HG03558 (cell line): ENCODE measurements around the gene PCDHGB5.
"Not testable (repeated sequence)": the region's sequence is repeated elsewhere in the genome, so short reads cannot be mapped to it uniquely, and the experiment has no call there.

Experiments
- ATAC-seq: cut with Tn5 transposase; IDR thresholded peaks from one replicate; pipeline ENCODE4 v1.9.1; 2021; ENCODE audit warnings: moderate number of reproducible peaks; ENCODE audit not compliant: unreplicated experiment; ENCODE audit errors: extremely low read depth

The PCDHGB5 gene

DNA sequence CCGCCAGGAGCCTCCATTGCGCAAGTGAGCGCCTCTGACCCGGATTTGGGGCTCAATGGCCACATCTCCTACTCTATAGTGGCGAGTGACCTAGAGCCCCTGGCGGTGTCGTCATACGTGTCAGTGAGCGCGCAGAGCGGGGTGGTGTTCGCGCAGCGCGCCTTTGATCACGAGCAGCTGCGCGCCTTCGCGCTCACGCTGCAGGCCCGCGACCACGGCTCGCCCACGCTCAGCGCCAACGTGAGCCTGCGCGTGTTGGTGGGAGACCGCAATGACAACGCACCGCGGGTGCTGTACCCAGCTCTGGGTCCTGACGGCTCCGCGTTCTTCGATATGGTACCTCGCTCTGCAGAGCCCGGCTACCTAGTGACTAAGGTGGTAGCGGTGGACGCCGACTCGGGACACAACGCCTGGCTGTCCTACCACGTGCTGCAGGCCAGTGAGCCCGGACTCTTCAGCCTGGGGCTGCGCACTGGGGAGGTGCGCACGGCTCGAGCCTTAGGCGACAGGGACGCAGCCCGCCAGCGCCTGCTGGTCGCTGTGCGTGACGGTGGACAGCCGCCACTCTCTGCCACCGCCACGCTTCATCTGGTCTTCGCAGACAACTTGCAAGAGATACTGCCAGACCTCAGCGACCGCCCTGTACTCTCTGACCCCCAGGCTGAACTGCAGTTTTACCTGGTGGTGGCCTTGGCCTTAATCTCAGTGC is 12.0 kb downstream of the PCDHGB5 start:
- no peak for ATAC-seq

DNA sequence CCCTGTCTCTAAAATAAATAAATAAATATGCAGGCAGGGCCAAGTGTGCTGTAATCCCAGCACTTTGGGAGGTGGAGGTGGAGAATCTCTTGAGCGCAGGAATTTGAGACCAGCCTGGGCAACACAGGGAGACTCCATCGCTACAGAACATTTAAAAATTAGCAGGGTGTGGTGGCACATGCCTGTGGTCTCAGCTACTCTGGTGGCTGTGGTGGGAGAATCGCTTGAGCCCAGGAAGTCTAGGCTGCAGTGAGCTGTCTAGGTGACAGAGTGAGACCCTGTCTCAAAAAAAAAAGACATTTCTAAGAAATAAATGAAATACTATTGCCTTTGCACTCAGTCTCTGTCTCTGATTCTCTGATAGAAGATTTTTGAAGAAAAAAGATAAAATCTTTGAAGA is 13.8 kb downstream of the PCDHGB5 start:
- ATAC-seq = no peak

DNA sequence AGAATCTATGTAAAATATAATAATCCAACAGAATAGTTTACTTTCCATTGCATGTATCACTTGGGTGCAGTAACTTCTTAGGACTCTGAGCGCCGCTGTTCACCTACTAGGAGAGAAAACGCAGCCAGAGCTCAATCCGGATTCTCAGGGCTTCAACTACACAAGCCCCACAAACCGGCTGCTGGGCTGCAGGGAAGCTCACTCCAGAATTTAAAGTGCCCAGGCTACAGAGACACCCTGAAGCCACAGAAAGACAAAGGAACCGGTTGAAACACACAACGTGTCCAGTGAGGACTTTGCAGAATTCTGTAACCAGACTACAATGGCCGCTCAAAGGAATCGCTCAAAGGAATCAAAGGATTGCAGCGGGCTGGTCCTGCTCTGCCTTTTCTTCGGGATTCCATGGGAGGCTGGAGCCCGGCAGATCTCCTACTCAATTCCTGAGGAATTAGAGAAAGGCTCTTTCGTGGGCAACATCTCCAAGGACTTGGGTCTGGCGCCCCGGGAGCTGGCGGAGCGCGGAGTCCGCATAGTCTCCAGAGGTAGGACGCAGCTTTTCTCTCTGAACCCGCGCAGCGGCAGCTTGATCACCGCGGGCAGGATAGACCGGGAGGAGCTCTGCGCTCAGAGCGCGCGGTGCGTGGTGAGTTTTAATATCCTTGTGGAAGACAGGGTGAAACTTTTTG is 15.2 kb downstream of the PCDHGB5 start, which contains the start of gene PCDHGA10:
TSS of gene PCDHGA10 (plus strand) at position 134 of the 686 bp plus-strand sequence. CDS start at position 323, 189 bp downstream.
- peak; percentile 62 for ATAC-seq

DNA sequence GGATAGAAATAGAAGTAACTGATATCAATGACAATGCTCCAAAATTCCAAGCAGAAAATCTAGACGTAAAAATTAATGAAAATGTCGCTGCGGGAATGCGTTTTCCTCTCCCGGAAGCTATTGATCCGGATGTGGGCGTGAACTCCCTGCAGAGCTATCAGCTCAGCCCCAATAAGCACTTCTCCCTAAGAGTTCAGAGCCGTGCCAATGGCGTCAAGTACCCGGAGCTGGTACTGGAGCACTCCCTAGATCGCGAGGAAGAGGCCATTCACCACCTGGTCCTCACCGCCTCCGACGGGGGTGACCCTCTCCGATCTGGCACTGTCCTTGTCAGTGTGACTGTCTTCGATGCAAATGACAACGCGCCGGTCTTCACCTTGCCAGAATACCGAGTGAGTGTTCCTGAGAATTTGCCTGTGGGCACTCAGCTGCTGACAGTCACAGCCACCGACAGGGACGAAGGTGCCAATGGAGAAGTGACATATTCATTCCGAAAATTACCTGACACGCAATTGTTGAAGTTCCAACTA is 15.9 kb downstream of the PCDHGB5 start:
- ATAC-seq = no peak

DNA sequence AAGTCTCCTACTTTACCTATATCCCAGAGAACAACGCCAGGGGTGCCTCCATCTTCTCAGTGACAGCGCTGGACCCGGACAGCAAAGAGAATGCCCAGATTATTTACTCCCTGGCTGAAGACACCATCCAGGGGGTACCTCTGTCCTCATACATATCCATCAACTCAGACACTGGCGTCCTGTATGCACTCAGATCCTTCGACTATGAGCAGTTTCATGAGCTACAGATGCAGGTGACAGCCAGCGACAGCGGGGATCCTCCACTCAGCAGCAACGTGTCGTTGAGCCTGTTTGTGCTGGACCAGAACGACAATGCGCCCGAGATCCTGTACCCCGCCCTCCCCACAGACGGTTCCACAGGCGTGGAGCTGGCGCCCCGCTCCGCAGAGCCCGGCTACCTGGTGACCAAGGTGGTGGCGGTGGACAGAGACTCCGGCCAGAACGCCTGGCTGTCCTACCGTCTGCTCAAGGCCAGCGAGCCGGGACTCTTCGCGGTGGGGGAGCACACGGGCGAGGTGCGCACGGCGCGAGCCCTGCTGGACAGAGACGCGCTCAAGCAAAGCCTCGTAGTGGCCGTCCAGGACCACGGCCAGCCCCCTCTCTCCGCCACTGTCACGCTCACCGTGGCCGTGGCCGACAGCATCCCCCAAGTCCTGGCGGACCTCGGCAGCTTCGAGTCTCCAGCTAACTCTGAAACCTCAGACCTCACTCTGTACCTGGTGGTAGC is 17.0 kb downstream of the PCDHGB5 start:
- ATAC-seq = not testable (repeated sequence)

DNA sequence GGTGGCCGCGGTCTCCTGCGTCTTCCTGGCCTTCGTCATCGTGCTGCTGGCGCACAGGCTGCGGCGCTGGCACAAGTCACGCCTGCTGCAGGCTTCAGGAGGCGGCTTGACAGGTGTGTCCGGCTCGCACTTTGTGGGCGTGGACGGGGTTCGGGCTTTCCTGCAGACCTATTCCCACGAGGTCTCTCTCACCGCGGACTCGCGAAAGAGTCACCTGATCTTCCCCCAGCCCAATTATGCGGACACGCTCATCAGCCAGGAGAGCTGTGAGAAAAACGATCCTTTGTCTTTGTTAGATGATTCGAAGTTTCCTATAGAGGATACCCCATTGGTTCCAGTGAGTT is 17.5 kb downstream of the PCDHGB5 start:
- ATAC-seq = not testable (repeated sequence)

DNA sequence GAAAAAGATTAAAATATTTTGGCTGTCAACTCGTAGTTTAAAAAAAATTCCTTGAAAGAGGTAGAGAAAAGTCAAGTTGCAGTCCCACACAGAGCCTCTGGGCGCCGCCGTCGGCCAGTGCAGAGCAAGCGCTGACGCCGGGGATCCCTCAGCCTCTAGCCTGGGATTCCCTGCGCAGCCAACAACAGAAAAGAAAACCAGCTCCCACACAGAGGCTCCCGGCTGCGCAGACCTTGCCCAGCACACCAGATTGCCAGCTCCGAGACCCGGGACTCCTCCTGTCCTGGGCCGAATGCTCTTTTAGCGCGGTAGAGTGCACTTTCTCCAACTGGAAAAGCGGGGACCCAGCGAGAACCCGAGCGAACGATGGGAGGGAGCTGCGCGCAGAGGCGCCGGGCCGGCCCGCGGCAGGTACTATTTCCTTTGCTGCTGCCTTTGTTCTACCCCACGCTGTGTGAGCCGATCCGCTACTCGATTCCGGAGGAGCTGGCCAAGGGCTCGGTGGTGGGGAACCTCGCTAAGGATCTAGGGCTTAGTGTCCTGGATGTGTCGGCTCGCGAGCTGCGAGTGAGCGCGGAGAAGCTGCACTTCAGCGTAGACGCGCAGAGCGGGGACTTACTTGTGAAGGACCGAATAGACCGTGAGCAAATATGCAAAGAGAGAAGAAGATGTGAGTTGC is 19.9 kb downstream of the PCDHGB5 start, which contains the start of gene PCDHGB7:
TSS of gene PCDHGB7 (plus strand) at position 184 of the 679 bp plus-strand sequence. CDS start at position 367, 183 bp downstream.
- ATAC-seq = peak; percentile 39

DNA sequence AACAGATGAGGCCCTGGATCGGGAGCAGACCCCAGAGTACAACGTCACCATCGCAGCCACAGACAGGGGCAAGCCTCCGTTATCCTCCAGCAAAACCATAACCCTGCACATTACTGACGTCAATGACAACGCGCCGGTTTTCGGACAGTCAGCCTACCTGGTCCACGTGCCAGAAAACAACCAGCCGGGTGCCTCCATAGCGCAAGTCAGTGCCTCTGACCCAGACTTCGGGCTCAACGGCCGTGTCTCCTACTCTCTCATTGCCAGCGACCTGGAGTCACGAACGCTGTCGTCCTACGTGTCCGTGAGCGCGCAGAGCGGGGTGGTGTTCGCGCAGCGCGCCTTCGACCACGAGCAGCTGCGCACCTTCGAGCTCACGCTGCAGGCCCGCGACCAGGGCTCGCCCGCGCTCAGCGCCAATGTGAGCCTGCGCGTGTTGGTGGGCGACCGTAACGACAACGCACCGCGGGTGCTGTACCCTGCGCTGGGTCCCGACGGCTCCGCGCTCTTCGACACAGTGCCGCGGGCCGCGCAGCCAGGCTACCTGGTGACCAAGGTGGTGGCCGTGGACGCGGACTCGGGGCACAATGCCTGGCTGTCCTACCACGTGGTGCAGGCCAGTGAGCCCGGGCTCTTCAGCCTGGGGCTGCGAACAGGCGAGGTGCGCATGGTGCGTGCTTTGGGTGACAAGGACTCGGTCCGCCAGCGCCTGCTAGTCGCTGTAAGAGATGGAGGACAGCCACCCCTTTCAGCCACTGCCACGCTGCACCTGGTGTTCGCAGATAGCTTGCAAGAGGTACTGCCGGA is 21.5 kb downstream of the PCDHGB5 start:
- ATAC-seq = no peak

DNA sequence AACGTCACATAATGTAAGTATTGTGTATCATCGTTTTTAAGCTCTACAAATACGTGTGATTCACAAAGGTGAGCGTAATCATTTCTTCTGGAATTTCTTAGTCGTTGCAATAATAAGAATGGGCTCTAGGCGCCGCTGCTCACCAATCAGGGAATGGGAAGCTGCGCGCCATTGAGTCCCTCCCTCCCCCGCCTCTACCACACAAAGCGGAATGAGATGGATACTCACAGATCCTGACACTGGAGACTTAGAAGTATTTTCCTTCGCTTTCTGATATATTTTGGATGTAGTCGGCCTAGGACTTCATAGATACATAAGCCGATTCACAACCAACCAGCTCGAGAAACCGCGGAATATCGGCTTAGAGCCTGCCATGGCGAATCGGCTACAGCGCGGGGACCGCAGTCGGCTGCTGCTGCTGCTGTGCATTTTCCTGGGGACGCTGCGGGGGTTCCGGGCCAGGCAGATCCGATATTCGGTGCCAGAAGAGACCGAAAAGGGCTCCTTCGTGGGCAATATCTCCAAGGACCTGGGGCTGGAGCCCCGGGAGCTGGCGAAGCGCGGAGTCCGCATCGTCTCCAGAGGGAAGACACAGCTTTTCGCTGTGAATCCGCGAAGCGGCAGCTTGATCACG is 23.2 kb downstream of the PCDHGB5 start, which contains the start of gene PCDHGA11:
TSS of gene PCDHGA11 (plus strand) at position 197 of the 634 bp plus-strand sequence. CDS start at position 374, 177 bp downstream.
- no peak for ATAC-seq

DNA sequence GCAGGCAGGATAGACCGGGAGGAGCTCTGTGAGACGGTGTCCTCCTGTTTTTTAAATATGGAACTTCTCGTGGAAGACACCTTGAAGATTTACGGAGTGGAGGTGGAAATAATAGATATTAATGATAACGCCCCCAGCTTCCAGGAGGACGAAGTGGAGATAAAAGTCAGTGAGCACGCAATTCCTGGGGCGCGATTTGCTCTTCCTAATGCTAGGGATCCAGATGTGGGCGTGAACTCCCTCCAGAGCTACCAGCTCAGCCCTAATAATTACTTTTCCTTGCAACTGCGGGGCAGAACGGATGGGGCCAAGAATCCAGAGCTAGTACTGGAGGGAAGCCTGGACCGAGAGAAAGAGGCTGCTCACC is 23.7 kb downstream of the PCDHGB5 start:
- ATAC-seq = no peak

DNA sequence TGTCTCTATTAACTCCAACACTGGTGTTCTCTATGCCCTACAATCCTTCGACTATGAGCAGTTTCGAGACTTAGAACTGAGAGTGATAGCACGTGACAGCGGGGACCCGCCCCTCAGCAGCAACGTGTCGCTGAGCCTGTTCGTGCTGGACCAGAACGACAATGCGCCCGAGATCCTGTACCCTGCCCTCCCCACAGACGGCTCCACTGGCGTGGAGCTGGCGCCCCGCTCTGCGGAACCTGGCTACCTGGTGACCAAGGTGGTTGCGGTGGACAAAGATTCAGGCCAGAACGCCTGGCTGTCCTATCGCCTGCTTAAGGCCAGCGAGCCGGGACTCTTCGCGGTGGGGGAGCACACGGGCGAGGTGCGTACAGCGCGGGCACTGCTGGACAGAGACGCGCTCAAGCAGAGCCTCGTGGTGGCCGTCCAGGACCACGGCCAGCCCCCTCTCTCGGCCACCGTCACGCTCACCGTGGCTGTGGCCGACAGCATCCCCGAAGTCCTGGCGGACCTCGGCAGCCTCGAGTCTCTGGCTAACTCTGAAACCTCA is 25.1 kb downstream of the PCDHGB5 start:
- ATAC-seq = no peak

DNA sequence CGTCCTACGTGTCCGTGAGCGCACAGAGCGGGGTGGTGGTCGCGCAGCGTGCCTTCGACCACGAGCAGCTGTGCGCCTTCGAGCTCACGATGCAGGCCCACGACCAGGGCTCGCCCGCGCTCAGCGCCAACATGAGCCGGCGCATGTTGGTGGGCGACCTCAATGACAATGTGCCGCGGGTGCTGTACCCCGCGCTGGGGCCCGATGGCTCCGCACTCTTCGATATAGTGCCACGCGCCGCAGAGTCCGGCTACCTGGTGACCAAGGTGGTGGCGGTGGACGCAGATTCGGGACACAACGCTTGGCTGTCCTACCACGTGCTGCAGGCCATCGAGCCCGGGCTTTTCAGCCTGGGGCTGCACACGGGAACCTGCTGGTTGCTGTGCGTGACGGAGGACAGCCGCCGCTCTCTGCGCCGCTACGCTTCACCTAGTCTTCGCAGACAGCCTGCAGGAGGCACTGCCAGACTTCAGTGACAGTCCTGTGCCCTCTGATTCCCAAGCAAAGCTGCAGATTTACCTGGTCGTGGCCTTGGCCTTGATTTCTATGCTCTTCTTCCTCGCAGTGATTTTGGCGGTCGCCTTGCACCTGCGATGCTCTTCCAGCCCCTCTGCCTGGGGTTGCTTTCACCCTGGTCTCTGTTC is 30.2 kb downstream of the PCDHGB5 start:
- ATAC-seq = no peak

DNA sequence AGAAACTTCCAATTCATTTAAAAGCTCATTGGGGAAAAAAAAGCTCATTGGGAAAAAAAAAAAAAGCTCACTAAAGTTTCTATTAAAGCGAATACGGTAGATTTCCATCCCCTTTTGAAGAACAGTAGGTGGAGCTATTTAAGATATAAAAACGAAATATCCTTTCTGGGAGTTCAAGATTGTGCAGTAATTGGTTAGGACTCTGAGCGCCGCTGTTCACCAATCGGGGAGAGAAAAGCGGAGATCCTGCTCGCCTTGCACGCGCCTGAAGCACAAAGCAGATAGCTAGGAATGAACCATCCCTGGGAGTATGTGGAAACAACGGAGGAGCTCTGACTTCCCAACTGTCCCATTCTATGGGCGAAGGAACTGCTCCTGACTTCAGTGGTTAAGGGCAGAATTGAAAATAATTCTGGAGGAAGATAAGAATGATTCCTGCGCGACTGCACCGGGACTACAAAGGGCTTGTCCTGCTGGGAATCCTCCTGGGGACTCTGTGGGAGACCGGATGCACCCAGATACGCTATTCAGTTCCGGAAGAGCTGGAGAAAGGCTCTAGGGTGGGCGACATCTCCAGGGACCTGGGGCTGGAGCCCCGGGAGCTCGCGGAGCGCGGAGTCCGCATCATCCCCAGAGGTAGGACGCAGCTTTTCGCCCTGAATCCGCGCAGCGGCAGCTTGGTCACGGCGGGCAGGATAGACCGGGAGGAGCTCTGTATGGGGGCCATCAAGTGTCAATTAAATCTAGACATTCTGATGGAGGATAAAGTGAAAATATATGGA is 32.8 kb downstream of the PCDHGB5 start, which contains the start of gene PCDHGA12:
TSS of gene PCDHGA12 (plus strand) at position 176 of the 782 bp plus-strand sequence. CDS start at position 429, 253 bp downstream.
- peak; percentile 82 for ATAC-seq

DNA sequence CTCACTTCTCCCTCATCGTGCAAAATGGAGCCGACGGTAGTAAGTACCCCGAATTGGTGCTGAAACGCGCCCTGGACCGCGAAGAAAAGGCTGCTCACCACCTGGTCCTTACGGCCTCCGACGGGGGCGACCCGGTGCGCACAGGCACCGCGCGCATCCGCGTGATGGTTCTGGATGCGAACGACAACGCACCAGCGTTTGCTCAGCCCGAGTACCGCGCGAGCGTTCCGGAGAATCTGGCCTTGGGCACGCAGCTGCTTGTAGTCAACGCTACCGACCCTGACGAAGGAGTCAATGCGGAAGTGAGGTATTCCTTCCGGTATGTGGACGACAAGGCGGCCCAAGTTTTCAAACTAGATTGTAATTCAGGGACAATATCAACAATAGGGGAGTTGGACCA is 33.5 kb downstream of the PCDHGB5 start:
- no peak for ATAC-seq

DNA sequence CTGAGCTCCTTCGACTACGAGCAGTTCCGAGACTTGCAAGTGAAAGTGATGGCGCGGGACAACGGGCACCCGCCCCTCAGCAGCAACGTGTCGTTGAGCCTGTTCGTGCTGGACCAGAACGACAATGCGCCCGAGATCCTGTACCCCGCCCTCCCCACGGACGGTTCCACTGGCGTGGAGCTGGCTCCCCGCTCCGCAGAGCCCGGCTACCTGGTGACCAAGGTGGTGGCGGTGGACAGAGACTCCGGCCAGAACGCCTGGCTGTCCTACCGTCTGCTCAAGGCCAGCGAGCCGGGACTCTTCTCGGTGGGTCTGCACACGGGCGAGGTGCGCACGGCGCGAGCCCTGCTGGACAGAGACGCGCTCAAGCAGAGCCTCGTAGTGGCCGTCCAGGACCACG is 34.6 kb downstream of the PCDHGB5 start:
- ATAC-seq = not testable (repeated sequence)

DNA sequence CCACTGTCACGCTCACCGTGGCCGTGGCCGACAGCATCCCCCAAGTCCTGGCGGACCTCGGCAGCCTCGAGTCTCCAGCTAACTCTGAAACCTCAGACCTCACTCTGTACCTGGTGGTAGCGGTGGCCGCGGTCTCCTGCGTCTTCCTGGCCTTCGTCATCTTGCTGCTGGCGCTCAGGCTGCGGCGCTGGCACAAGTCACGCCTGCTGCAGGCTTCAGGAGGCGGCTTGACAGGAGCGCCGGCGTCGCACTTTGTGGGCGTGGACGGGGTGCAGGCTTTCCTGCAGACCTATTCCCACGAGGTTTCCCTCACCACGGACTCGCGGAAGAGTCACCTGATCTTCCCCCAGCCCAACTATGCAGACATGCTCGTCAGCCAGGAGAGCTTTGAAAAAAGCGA is 35.0 kb downstream of the PCDHGB5 start:
- not testable (repeated sequence) for ATAC-seq

DNA sequence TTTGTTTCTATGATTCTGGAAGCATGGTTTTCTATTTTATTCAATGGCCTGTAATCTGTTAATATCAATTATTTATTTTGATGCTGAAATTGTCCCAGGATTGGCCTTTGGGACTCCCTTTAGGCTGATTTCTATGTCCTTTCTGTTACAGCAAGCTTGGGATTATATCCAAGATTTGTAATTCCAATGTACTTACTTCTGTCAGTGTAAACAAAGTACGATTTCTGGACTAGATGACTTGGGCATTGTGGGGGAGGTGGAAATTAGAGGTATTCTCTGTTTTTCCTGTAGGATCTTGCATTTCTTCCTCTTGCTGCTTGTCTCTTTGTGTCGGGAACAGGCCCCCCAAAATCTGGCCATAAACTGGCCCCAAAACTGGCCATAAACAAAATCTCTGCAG is 36.3 kb downstream of the PCDHGB5 start:
- no peak for ATAC-seq
